Ishikawa (cell line): ENCODE results near the gene RNF111.

Source experiments
- CEBPB ChIP-seq: IDR thresholded peaks from 2 replicates; pipeline ENCODE4 v1.6.1; 2012
- CREB1 ChIP-seq: IDR thresholded peaks from 2 replicates; pipeline ENCODE4 v1.6.1; 2012; ENCODE audit warnings: low read depth
- EGR1 ChIP-seq: IDR thresholded peaks from 2 replicates; pipeline ENCODE4 v1.6.1; 2012
- EP300 ChIP-seq: IDR thresholded peaks from 2 replicates; pipeline ENCODE4 v1.6.1; 2012; ENCODE audit warnings: borderline replicate concordance
- FOXM1 ChIP-seq: IDR thresholded peaks from 2 replicates; pipeline ENCODE4 v1.6.1; 2012; ENCODE audit warnings: low read depth, borderline replicate concordance
- MAX ChIP-seq: IDR thresholded peaks from 2 replicates; pipeline ENCODE4 v1.6.1; 2012
- NFIC ChIP-seq: IDR thresholded peaks from 2 replicates; pipeline ENCODE4 v1.6.1; 2012
- RAD21 ChIP-seq: IDR thresholded peaks from 2 replicates; pipeline ENCODE4 v1.6.1; 2012; ENCODE audit warnings: low read depth
- REST ChIP-seq: IDR thresholded peaks from 2 replicates; pipeline ENCODE4 v1.6.1; 2012; ENCODE audit warnings: low read depth, mild to moderate bottlenecking
- TAF1 ChIP-seq: IDR thresholded peaks from 2 replicates; pipeline ENCODE4 v1.6.1; 2012; ENCODE audit warnings: low read depth, mild to moderate bottlenecking
- TCF12 ChIP-seq: IDR thresholded peaks from 2 replicates; pipeline ENCODE4 v1.6.1; 2012; ENCODE audit warnings: low read depth
- TEAD4 ChIP-seq: IDR thresholded peaks from 2 replicates; pipeline ENCODE4 v1.6.1; 2012
- YY1 ChIP-seq: IDR thresholded peaks from 2 replicates; pipeline ENCODE4 v1.6.1; 2012; ENCODE audit warnings: low read depth
- ZBTB7A ChIP-seq: IDR thresholded peaks from 2 replicates; pipeline ENCODE4 v1.6.1; 2012; ENCODE audit warnings: low read depth
- TF ChIP-seq, protein P1 (sequence below): IDR thresholded peaks from 2 replicates; pipeline ENCODE4 v1.6.1; 2012

RNF111 gene

DNA sequence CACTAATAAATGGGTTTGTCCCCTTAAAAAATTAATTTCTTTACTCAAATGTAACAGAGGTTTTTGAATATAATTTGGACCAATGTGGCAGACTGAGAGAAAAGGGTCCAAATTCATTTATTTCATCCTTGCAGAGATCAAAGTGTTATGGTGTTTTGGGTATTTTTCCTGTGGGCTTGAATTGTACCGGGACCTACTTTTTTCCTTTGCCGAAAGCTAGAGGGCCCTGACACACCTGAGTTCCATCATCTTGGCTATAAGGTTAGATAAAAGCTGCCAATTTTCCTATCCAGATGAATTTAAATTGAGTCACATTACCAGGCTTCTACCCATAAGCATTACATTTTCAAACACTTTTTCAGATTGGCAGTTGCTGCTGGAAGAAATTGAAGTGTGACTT is 118.4 kb downstream of the RNF111 start:
- TF ChIP-seq MAX = no peak
- TF ChIP-seq YY1 = no peak
- no peak for TF ChIP-seq NFIC

DNA sequence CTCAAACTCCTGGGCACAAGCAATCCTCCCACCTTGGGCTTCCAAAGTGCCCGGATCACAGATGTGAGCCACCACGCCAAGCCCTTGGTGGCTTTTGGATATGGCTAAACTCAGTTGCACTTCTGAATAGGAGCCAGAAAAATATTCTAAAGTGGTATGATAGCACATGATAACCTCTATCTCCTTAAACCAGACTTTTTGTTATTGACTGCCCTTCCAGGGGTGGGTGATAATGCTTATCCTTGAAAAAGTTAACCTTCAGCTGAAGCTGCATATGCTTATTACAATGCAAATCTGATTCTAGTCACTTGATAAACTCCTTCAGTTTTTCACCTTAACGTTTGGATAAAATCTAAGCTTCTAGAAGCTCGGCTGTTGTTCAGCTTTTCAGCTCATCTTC is 123.8 kb downstream of the RNF111 start:
- no peak for TF ChIP-seq TEAD4
- no peak for TF ChIP-seq FOXM1
- TF ChIP-seq, protein P1, sequence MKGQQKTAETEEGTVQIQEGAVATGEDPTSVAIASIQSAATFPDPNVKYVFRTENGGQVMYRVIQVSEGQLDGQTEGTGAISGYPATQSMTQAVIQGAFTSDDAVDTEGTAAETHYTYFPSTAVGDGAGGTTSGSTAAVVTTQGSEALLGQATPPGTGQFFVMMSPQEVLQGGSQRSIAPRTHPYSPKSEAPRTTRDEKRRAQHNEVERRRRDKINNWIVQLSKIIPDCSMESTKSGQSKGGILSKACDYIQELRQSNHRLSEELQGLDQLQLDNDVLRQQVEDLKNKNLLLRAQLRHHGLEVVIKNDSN = no peak
- TF ChIP-seq RAD21 = no peak
- no peak for TF ChIP-seq YY1
- no peak for TF ChIP-seq REST
- TF ChIP-seq CEBPB = no peak
- no peak for TF ChIP-seq EP300
- TF ChIP-seq TCF12 = no peak

GRCh38 chr15:59115047-59115446 is 127.6 kb downstream of the RNF111 start:
- no peak for TF ChIP-seq REST
- TF ChIP-seq CEBPB = no peak
- TF ChIP-seq YY1 = no peak
- no peak for TF ChIP-seq CREB1
- TF ChIP-seq MAX = no peak
- TF ChIP-seq TAF1 = no peak
- TF ChIP-seq NFIC = no peak
- no peak for TF ChIP-seq ZBTB7A
- no peak for TF ChIP-seq TEAD4
- no peak for TF ChIP-seq RAD21
- TF ChIP-seq, protein P1 = no peak
- no peak for TF ChIP-seq EP300
- TF ChIP-seq EGR1 = no peak
- no peak for TF ChIP-seq TCF12
- TF ChIP-seq FOXM1 = no peak

DNA sequence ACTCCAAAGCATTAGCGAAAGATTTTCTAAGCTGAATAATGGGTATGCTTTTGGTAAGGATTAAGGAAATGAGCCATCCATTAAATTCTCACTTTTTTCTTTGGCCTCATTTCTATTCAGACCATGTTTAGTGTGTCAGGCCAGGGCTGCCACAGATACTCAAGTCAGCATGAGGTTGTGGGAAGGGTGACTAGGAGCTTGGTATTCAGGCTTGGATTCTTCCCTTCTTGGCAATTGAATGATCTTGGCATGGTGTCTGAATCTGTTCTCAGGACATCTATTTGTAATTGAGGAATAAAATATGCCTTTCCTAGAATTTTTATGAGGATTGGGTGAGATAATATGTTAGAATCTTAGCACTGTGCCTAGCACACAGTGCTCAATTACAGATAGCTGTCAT is 128.7 kb downstream of the RNF111 start:
- TF ChIP-seq CEBPB = no peak
- TF ChIP-seq EGR1 = no peak
- TF ChIP-seq, protein P1 = no peak
- TF ChIP-seq FOXM1 = no peak
- no peak for TF ChIP-seq TCF12
- TF ChIP-seq ZBTB7A = no peak
- TF ChIP-seq YY1 = no peak
- TF ChIP-seq RAD21 = no peak
- no peak for TF ChIP-seq TEAD4
- TF ChIP-seq TAF1 = no peak
- no peak for TF ChIP-seq MAX
- no peak for TF ChIP-seq CREB1
- no peak for TF ChIP-seq REST
- no peak for TF ChIP-seq EP300
- TF ChIP-seq NFIC = no peak

DNA sequence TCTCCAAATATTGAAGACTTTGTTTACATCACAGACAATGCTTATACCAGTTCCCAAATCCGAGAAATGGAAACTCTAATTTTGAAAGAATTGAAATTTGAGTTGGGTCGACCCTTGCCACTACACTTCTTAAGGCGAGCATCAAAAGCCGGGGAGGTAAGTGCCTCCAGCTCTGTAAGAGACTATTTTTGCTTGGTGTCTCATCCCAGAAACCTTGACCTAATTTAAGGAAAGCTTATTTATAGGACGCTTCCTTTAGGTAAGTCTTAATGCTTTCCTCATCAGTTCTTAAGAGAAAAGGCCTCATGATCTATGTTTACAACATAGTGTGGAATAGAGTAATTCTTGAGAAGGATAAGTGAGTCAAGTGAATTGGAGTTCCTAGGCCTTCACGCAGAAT is 129.3 kb downstream of the RNF111 start:
- no peak for TF ChIP-seq TCF12
- TF ChIP-seq, protein P1 = no peak
- no peak for TF ChIP-seq TEAD4
- TF ChIP-seq RAD21 = no peak
- no peak for TF ChIP-seq EGR1
- no peak for TF ChIP-seq REST
- TF ChIP-seq FOXM1 = no peak
- no peak for TF ChIP-seq MAX
- TF ChIP-seq EP300 = no peak
- TF ChIP-seq TAF1 = no peak
- TF ChIP-seq YY1 = no peak
- no peak for TF ChIP-seq NFIC
- no peak for TF ChIP-seq CREB1
- TF ChIP-seq CEBPB = no peak
